ENCODE data around the gene EPB41L2. TPM values are rescaled to one million over a fixed set of nuclear protein-coding genes. Genes with fewer than 3 reads are reported as not detected.
A peak's percentile ranks its signal among the peaks of the same experiment; 100 is the strongest.

Gene EPB41L2
- total RNA-seq, 1 donor from 2014 or later = 61.8 TPM

GRCh38 chr6:130873746-130874145, 189.3 kb downstream of the EPB41L2 start:
- peaks cover 15% of the 10 kb centered on the region for H3K36me3 Mint-ChIP-seq

GRCh38 chr6:130872250-130873095, 190.6 kb downstream of the EPB41L2 start:
- Histone ChIP-seq H3K9me3 (ENCODE audit: low read depth) (no peaks in the 10 kb centered on the region), H3K4me3 (no peak overlapping the region), H4K20me1 (ENCODE audit: low read depth) (no peaks in the 10 kb centered on the region), H3K9ac (no peak overlapping the region), H2AFZ (replicated peaks) (no peak overlapping the region), H3F3A (ENCODE audit: low read depth) (no peaks in the 10 kb centered on the region), H3K36me3 (no peaks in the 10 kb centered on the region), H3K27me3 (no peaks in the 10 kb centered on the region), H3K27ac (no peak overlapping the region), H3K4me2 (no peak overlapping the region), H3K4me1 (peaks cover 5% of the 10 kb centered on the region), H3K79me2 (ENCODE audit: low read depth) (no peaks in the 10 kb centered on the region)
- no peak overlapping the region for H3K27ac Mint-ChIP-seq
- H3K9me3 Mint-ChIP-seq = no peaks in the 10 kb centered on the region
- H3K4me1 Mint-ChIP-seq = peaks cover 21% of the 10 kb centered on the region
- TF ChIP-seq EZH2 (IDR thresholded peaks at IDR 0.05) (no peak), EZH2phosphoT487 (IDR thresholded peaks at IDR 0.05) (no peak), CTCF (IDR thresholded peaks at IDR 0.05) (peak; percentile 96)
- no peaks in the 10 kb centered on the region for H3K27me3 Mint-ChIP-seq (ENCODE audit: insufficient read depth, low read depth)
- DNase-seq (ENCODE audit: low spot score) = peak; percentile 79
- H3K4me3 Mint-ChIP-seq = no peak overlapping the region
- H3K36me3 Mint-ChIP-seq = peaks cover 15% of the 10 kb centered on the region

More at GRCh38 chr6:130873746-130874145, 189.3 kb downstream of the EPB41L2 start:
- Histone ChIP-seq H3K4me1 (no peaks in the 10 kb centered on the region), H3K9ac (no peak overlapping the region), H3K4me2 (no peak overlapping the region), H3K79me2 (ENCODE audit: low read depth) (no peaks in the 10 kb centered on the region), H3K27me3 (no peaks in the 10 kb centered on the region), H4K20me1 (ENCODE audit: low read depth) (no peaks in the 10 kb centered on the region), H3K36me3 (no peaks in the 10 kb centered on the region), H3K4me3 (no peak overlapping the region), H3K9me3 (ENCODE audit: low read depth) (no peaks in the 10 kb centered on the region), H2AFZ (replicated peaks) (no peak overlapping the region), H3K27ac (no peak overlapping the region), H3F3A (ENCODE audit: low read depth) (no peaks in the 10 kb centered on the region)
- Mint-ChIP-seq H3K9me3 (no peaks in the 10 kb centered on the region), H3K27ac (no peak overlapping the region), H3K4me3 (no peak overlapping the region), H3K27me3 (ENCODE audit: insufficient read depth, low read depth) (no peaks in the 10 kb centered on the region), H3K4me1 (peaks cover 18% of the 10 kb centered on the region)
- no peak for TF ChIP-seq EZH2 (IDR thresholded peaks at IDR 0.05)
- no peak for TF ChIP-seq EZH2phosphoT487 (IDR thresholded peaks at IDR 0.05)
- TF ChIP-seq CTCF (IDR thresholded peaks at IDR 0.05) = no peak
- DNase-seq (ENCODE audit: low spot score) = no peak

GRCh38 chr6:130870179-130870880, 192.7 kb downstream of the EPB41L2 start:
- DNase-seq (ENCODE audit: low spot score) = no peak
- H3K36me3 ChIP-seq = no peaks in the 10 kb centered on the region
- no peaks in the 10 kb centered on the region for H3K27me3 ChIP-seq
- Mint-ChIP-seq H3K4me3 (no peak overlapping the region), H3K9me3 (no peaks in the 10 kb centered on the region), H3K27ac (no peak overlapping the region), H3K36me3 (peaks cover 22% of the 10 kb centered on the region), H3K27me3 (ENCODE audit: insufficient read depth, low read depth) (peaks cover 2% of the 10 kb centered on the region), H3K4me1 (peaks cover 21% of the 10 kb centered on the region)
- no peaks in the 10 kb centered on the region for H3F3A ChIP-seq (ENCODE audit: low read depth)
- H3K4me1 ChIP-seq = peaks cover 5% of the 10 kb centered on the region
- no peak overlapping the region for H3K4me2 ChIP-seq
- H3K4me3 ChIP-seq = no peak overlapping the region
- H3K9ac ChIP-seq = no peak overlapping the region
- no peaks in the 10 kb centered on the region for H3K79me2 ChIP-seq (ENCODE audit: low read depth)
- H4K20me1 ChIP-seq (ENCODE audit: low read depth) = no peaks in the 10 kb centered on the region
- H3K27ac ChIP-seq = no peak overlapping the region
- no peaks in the 10 kb centered on the region for H3K9me3 ChIP-seq (ENCODE audit: low read depth)
- H2AFZ ChIP-seq (replicated peaks) = no peak overlapping the region
- no peak for TF ChIP-seq EZH2 (IDR thresholded peaks at IDR 0.05)
- TF ChIP-seq CTCF (IDR thresholded peaks at IDR 0.05) = no peak
- TF ChIP-seq EZH2phosphoT487 (IDR thresholded peaks at IDR 0.05) = no peak
